ENCODE measurements around the gene WFIKKN2. TPM values are rescaled to one million over a fixed set of nuclear protein-coding genes. Genes with fewer than 3 reads are reported as not detected.

WFIKKN2 gene
- total and polyA plus RNA-seq, 2 of the 4 experiments (the other 2 are of a cell fraction), result 0.02 TPM; not detected in 1

DNA sequence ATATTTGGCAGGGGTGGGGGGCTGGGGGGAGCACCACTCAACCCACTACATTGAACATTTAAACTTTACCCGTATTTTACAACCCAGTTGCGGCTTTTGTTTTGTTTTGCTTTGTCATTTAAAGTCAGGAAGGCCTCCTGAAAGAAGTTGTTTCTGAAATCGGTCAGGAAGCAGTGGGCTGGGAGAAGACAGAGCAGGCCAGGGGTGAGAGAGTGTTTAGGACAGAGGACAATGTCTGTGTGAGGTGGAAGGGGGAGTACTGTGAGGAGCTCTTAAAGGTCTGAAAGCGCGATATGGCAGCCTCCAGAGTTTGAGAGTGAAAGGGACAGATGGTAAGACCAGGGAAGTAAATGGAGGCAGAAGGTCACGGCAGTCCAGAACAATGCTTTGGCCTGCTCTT lies 6.1 kb upstream of the WFIKKN2 start:
- DNase-seq (no peak), ATAC-seq (ENCODE audit: low read depth) (no peak)
- H3K4ac ChIP-seq (ENCODE audit: low read depth, low read length), result no peak overlapping the region
- H2AK5ac ChIP-seq (ENCODE audit: low read depth, low read length), result no peak overlapping the region
- H3K9ac ChIP-seq (ENCODE audit: low read depth, low read length), result no peak overlapping the region
- H2BK20ac ChIP-seq (ENCODE audit: low read depth, low read length), result no peak overlapping the region
- TF ChIP-seq CHD1 (IDR thresholded peaks at IDR 0.05; ENCODE audit: low read depth, low read length) (no peak), RAD21 (IDR thresholded peaks at IDR 0.05; ENCODE audit: low read length) (no peak), POLR2A (IDR thresholded peaks at IDR 0.05; ENCODE audit: low read depth, low read length) (no peak), FOS (IDR thresholded peaks at IDR 0.05; ENCODE audit: low read depth, low read length) (no peak), RCOR1 (IDR thresholded peaks at IDR 0.05; ENCODE audit: insufficient replicate concordance, low read length) (no peak)
- TF ChIP-seq, protein P1, sequence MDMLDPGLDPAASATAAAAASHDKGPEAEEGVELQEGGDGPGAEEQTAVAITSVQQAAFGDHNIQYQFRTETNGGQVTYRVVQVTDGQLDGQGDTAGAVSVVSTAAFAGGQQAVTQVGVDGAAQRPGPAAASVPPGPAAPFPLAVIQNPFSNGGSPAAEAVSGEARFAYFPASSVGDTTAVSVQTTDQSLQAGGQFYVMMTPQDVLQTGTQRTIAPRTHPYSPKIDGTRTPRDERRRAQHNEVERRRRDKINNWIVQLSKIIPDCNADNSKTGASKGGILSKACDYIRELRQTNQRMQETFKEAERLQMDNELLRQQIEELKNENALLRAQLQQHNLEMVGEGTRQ (IDR thresholded peaks at IDR 0.05; ENCODE audit: low read depth, low read length), result no peak
- intact Hi-C loops (cut with micrococcal nuclease), result no loop called here
- H3K79me1 ChIP-seq (ENCODE audit: low read depth in 1 of 2, low read length in 2 of 2), result no peaks in the 10 kb centered on the region
- no peak overlapping the region for H3K18ac ChIP-seq (ENCODE audit: low read depth, low read length)
- no peak overlapping the region for H2BK5ac ChIP-seq (ENCODE audit: low read depth, low read length, poor library complexity, severe bottlenecking)
- no peaks in the 10 kb centered on the region; the same call in 1 of the 2 replicates for H4K20me1 ChIP-seq (ENCODE audit: insufficient read depth, low read length)
- ChIA-PET POLR2A (ENCODE audit: unreplicated experiment) (interaction anchor here (0.6 kb wide), 1 partner anchor 38 kb away, joined by 3 read pairs; no protein-coding TSS in a partner anchor), CTCF (interaction anchor here (1.1 kb wide), 1 partner anchor 23 kb away, joined by 3 read pairs; no protein-coding TSS in a partner anchor)
- H4K8ac ChIP-seq (ENCODE audit: low read depth in 2 of 2, low read length in 2 of 2), result no peak overlapping the region
- peaks cover 9% of the 10 kb centered on the region; the same call in 1 of the 2 replicates for H3K27me3 ChIP-seq (ENCODE audit: control insufficient read depth, insufficient read depth, low read length)
- H3K36me3 ChIP-seq (ENCODE audit: control insufficient read depth, insufficient read depth, low read length), result no peaks in the 10 kb centered on the region
- no peak overlapping the region for H2AK9ac ChIP-seq (replicated peaks; ENCODE audit: low read depth, low read length, poor library complexity)
- H3K9me1 ChIP-seq (ENCODE audit: insufficient read depth, low read length), result no peaks in the 10 kb centered on the region
- H3K9me3 ChIP-seq (ENCODE audit: control insufficient read depth, insufficient read depth, low read length), result no peaks in the 10 kb centered on the region
- 72% methylated on average over 4 of the region's 6 CpGs; no CpG with 5 or more reads in 1 of the 2 experiments for WGBS, 2 experiments (ENCODE audit: extremely low coverage in 2 of 2, insufficient read length in 1 of 2)
- H3K4me3 ChIP-seq (ENCODE audit: insufficient read depth, low read depth, low read length), result no peak overlapping the region
- H3K4me2 ChIP-seq (ENCODE audit: low read depth, low read length), result no peak overlapping the region
- no peak overlapping the region for H3K14ac ChIP-seq (replicated peaks; ENCODE audit: low read depth, low read length)
- H4K5ac ChIP-seq (ENCODE audit: low read depth, low read length), result no peak overlapping the region
- dilution Hi-C loops (cut with HindIII; ENCODE audit: low sequenced_read_pairs, unreplicated experiment), result no loop called here
- no peak overlapping the region for H2BK120ac ChIP-seq (ENCODE audit: low read depth, low read length)
- no peaks in the 10 kb centered on the region; the same call in 1 of the 2 replicates for H3K4me1 ChIP-seq (ENCODE audit: control insufficient read depth, insufficient read depth, low read length)
- no peak overlapping the region for H2BK15ac ChIP-seq (ENCODE audit: low read depth, low read length)
- no peak overlapping the region for H3K27ac ChIP-seq (ENCODE audit: insufficient read depth, low read length)
- in situ Hi-C loops (cut with MboI; ENCODE audit: low sequenced_read_pairs), result no loop called here
- no peak overlapping the region for H3K56ac ChIP-seq (ENCODE audit: extremely low read depth, insufficient read depth, low read length)
- no peak overlapping the region for H3K23ac ChIP-seq (ENCODE audit: low read depth, low read length)
- no peak overlapping the region for H2AFZ ChIP-seq (replicated peaks; ENCODE audit: low read length, poor library complexity)
- H4K91ac ChIP-seq (ENCODE audit: insufficient read depth, low read depth, low read length), result no peak overlapping the region
- BruUV-seq (replicated peaks), result no TSS peak

All from IMR-90 (cell line).